ENCODE results near the gene ABR.
"Not testable (repeated sequence)": the region's sequence is repeated elsewhere in the genome, so short reads cannot be mapped to it uniquely, and the experiment has no call there.

Gene ABR

DNA sequence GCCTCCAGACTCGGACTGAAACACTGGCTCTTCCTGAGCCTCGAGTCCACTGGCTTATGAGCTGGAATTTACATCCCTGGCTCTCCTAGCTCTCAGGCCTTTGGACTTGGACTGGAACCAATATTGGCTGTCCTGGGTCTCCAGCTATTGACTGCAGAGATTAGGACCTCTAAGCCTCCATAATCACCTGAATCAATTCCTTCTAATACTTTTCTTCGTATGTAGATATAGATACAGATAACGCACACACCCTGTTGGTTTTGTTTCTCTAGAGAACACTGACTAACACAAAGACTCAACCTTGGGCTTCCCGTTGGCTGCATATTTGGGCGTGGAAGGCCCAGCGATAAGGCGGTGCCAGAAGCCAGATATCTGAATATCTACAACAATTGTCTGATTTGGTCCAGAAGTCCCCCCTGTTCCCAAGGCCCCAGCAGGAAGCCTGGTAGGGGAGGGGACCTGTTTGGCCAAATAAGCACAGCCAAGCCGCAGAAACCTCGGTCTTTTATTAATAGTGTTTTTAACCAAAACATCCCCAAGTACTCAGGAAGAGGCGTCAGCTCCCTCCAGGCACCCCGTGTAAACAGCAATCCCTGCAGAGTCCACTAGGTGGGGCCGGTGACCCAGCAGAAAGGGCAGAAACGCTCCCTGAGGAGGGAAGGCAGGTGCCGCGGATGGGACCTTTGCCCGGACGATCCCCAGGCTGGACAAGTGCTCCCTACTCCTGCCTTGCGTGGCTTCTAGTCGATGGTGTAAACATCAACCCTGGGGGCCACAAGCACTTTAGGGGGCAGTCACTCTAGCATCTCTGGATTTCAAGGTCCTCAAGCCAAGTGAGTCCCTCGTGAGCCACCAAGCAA, 57.0 kb downstream of the ABR start:
- peak; percentile 46 to 76 for DNase-seq (ENCODE audit: extremely low read depth in 1 of 2, low read depth in 1 of 2)

DNA sequence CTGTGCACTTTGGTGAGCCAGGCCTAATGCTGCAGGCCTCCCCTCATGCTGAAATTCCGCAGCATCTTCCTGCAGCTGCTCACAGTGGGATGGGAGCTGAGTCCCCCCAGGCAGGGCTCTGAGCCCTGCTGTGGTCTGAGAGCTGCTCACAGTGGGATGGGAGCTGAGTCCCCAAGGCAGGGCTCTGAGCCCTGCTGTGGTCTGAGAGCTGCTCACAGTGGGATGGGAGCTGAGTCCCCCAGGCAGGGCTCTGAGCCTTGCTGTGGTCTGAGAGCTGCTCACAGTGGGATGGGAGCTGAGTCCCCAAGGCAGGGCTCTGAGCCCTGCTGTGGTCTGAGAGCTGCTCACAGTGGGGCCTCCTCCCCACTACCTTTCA, 58.4 kb downstream of the ABR start:
- not testable (repeated sequence) for DNase-seq (ENCODE audit: extremely low read depth in 1 of 2, low read depth in 1 of 2)

DNA sequence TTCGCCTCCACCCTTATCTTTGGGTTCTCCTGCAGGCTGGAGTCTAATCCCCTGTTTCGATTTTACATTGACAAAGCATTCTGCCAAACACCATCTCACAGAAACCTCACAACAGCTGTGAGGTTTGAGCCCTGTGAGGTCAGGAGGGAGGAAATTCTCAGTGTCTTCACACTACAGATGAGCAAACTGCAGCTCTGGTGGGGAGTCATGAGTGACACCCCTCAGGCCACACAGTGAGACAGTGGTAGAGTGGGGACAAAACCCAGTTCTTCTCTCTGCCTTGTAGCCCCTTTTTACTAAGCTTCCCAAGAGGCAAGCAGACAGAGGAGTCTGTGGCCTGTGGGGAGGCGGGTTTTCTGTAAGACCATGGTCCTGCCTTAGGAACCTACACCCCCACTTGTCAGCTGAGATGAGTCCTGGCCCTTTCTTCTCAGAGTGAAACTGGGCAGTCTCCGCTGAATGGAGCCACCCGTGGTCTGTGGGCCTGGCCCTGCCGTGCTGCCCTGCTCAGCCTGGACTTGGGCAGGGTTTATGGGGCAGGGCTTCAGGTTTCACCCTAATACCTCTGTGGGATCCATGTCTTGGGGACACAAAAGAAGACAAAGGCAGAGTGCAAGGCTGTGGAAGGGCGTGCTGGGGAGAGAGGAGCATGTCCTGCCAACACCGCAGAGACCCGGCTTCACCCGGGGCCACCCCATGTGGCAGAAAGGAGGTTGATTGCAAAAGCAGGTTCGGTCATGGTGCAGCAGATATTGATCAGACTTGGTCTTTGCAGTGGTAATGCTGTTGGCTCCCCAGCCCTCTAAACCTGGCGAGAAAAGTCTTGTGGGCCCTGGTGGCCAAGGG, 59.0 kb downstream of the ABR start:
- no peak for DNase-seq (ENCODE audit: extremely low read depth in 1 of 2, low read depth in 1 of 2)

DNA sequence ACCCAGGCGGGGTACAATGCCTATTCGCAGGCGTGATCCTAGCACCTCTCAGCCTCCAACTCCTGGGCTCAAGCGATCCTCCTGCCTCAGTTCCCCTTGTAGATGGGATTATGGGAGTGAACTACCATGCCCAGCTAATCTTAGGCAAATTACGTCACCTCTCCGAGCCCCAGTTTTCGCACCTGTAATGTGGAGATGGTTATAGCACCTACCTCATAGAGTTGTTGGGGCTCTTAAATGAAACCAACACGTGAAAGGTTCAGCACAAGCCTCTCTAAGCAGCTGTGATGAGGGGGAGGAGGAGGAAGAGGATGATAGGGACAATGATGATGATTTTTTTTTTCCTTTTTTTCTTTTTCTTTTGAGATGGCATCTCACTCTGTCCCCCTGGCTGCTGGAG, 59.9 kb downstream of the ABR start:
- no peak for DNase-seq (ENCODE audit: extremely low read depth in 1 of 2, low read depth in 1 of 2)

DNA sequence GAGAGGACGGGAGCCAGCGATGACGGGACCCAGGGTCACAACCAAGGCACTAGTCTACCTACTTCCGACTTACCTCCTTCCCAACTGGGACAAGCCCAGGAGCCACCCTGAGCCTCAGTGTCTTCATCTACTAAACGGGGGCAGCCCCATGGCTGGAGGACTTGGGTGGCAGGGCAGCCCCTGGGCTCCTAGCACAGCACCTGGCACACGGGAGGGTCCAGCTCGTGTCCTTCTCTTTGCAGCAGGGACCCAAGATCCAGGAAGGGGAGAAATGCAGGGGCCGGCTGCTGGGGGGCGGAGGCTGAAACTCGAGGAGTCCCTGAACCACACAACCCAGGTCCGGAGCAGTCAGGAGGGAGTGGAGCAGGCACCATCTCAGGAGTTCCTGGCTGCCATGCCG, 63.2 kb downstream of the ABR start:
- no peak for DNase-seq (ENCODE audit: extremely low read depth in 1 of 2, low read depth in 1 of 2)

DNA sequence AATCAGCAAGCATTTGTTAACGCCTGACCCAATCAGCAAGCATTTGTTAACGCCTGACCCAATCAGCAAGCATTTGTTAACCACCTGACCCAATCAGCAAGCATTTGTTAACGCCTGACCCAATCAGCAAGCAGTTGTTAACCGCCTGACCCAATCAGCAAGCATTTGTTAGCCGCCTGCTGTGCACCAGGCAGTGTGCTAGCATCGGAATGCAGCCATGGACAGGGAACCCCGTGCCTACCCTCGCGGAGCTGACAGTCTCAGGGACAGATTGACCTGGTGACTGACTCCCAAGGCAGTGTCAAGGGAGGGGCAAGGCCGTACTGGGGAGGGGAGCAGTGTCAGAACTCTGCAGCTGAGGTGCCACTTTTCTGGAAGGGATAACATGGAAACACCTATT, 66.9 kb downstream of the ABR start:
- DNase-seq (ENCODE audit: extremely low read depth in 1 of 2, low read depth in 1 of 2), result no peak

DNA sequence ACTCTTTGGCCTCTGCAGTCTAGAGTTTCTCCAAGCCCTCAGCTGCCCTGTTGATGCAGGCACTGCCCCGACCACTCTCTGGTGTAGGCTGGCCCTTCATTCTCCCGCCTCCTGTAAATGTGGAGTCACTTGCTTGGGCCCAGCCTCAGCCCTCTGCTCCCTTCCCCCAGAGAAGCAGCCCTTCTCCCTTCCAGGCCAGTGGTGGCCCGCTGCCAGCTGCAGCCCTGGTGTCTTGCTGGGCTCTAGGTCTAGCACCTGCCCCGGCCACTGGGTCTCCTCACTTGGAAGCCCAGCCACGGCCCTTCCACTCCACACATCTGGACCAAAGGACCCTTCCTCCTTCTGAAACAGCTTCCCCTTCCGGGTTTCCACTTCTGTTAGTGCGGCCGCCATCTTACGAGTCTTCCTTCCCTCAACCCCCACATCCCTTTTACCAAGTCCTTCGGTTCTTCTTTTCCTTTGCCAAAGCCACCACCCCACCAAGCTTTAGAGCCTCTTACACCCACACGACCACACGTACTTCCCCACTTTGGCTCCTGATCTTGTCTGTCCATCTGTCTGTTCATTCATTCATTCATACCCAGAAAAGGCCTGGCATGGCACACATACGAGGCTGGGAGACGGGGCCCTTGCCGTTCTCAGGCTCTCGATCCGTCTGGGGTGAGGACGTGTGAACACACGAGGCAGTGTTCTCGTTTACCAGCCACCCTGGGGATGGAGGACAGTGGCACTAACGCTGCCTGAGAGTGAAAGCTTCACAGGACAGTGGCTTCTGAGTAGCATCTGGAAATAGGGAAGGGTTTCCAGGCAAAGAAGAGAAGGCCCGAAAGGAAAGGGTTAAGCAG, 68.0 kb downstream of the ABR start:
- no peak for DNase-seq (ENCODE audit: extremely low read depth in 1 of 2, low read depth in 1 of 2)

DNA sequence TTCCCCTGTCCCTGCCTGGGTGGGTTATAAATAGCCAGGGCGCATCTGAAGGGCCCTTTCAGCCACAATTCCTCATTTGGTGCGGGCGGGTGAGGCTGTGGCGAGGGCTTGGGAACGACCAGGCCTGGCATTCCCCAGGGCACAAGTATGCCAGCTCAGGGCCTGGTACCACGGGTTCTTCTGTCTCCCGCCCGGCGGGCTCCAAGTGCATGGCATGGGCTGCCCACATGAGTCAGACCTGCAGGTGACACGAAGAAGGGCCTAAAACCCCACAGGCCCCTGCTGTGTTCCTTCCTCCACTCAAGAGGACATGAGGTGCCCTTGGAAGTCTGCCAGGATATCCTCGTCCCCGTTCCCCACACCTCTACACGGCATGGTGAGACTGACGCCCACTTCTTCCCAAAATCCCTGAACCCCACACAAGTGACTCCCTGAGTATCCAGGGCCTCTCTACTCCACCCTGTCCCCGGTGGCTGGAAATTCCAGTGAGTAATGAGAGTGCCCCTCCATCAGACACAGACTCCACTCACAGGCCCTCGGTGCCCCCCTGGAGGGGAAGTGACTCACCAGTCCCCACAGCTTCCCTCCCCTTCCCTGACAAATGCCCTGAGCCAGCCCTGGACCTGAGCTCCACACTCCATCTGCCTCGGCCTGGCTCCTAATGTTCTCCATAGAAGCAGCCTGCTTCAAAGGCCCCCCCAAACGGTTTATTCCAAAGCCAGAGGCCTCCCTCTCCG, 68.8 kb downstream of the ABR start:
- no peak for DNase-seq (ENCODE audit: extremely low read depth in 1 of 2, low read depth in 1 of 2)

DNA sequence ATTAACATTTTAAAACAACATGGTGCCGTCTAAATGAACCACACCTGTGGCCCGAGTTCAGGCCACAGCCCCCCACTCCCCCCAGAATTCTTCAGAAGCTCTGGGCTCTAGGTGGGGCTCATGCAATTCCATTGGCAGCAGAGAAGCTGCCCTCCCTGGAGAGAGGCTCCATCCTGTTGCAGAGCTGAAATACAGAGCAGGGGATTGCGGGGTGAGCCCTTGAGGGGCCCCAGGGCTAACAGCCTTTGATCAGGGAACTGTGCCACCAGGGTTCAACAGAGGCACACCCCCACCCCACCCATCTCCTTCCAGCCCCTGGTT, 69.3 kb downstream of the ABR start:
- no peak for DNase-seq (ENCODE audit: extremely low read depth in 1 of 2, low read depth in 1 of 2)

DNA sequence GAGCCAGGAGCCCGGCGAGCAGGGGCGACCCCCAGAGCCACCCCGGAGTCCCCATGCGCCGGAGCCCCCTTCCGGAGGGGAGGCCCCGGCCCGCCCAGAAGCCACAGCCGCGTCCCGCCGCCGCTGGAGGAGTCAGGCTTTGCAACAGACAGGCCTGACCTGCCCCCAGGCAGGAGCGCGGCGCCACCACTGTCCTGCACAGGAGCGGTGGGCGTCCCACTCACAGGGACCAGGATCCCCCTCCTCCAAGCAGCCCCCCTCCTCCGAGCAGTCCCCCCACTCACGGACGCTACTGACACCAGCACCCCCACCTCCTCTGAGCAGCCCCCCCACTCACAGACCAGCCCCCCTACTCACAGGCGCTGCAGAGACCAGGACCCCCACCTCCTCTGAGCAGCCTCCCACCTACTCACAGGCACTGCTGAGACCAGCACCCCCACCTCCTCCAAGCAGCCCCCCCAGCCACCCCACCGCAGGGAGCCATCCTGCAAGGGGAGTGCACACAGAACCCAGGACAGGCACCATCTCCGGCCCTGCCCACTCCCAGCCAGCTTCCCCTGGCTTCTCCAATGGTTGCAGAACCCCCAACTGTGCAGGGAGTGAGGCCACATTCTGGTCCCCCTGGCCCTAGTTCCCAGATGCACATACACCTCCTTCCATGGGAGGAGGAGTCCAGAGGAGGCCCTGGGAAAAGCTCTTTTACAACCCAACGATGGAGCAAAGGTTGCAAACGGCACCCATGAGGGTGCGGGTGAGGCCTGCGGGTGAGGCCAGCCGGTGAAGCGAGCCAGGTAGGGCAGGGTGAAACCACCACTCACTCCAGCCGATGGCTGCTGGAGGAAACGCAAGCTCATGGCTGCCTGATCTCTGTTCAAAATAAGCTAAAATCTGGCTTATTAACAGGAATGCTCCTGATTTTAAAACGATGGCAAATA, 69.9 kb downstream of the ABR start:
- DNase-seq (ENCODE audit: extremely low read depth in 1 of 2, low read depth in 1 of 2), result peak in 1 of 2 donors; percentile 19

DNA sequence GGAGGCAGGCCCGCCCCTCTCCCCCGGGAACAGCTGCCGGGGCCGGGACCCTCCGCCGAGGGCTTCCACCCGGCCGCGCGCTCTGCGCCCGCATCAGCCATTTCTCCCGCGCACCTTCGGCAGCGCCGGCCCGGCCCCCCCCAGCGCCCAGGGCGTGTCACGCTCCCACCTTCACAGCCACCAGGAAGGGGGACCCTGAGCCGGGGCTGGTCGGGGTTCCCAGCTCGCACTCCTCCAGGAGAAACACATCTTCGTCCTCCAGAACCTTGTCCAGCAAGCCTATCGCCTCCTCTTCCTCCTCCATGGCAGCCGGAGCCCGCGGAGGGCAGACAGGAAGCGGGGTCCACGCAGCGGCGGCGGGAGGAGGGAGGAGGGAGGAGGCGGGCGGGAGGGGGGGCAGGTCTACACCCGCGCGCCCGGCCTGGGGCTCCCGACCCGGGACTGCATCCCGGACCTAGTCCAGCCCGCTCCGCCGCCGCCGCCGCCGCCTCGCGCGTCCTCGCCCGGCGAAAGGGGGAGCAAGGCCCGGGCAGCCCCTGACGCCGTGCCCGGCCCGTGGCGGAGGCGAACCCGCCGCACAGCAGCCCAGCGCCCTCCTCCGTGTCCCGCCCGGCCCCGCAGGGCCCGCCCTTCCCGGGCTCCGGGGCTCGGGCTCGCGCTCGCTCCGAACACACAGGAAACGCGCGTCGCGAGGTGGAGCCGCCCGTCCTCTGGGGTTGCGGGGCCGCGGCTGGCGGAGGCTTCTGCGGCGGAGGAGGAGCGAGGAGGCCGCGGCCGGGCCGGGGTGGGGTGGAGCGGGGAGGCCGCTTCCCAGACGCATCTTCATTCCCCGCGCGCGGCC, 70.8 kb downstream of the ABR start:
- peak; percentile 32 to 50 for DNase-seq (ENCODE audit: extremely low read depth in 1 of 2, low read depth in 1 of 2)

DNA sequence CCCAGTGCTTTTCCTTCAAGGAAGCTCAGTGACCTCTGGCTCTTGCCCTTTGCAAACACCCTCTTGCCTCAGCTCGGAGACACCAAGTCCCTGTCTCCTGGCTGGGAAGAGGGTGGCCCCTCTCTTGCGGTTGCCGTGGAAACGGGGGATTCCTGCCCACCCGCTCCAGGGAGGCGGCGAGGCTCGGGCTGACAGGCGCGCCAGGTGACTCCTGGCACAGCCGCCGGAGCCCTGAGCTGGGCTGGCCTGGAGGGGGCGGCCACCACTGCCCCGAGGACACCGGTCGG, 71.4 kb downstream of the ABR start:
- DNase-seq (ENCODE audit: extremely low read depth in 1 of 2, low read depth in 1 of 2), result no peak

DNA sequence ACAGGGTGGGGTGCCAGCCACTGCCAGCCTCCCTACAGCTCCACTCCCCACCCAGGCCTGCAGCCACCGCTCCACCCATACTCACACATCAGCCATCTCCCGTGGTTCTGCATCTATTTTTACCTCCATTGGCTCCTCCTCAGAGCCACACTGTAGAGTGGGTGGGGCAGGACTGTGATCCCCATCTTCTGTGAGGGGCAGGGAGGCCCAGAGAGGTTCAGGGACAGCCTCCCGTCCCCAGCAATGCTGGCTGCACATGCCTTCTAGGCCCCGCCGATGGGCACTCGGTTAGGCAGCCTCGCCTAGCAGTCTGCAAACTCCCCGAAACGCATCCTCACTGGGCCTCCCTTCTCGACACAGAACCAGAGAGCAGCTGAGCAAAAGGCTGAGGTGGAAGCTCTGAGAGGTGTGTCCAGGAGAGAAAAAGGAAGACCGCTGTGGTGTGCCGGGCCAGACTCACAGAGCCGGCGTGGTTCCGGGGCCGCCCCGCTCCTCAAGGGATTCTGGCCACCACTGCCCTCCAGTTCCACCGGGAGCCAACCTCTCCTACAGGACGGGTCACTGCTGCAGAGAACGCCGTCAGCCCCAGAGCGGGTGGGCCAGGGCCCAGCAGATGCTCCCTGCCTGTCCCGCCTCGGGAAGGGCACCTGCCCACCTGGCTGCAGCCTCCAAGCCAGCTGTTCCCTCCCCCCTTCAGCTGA, 71.9 kb downstream of the ABR start:
- no peak for DNase-seq (ENCODE audit: extremely low read depth in 1 of 2, low read depth in 1 of 2)

DNA sequence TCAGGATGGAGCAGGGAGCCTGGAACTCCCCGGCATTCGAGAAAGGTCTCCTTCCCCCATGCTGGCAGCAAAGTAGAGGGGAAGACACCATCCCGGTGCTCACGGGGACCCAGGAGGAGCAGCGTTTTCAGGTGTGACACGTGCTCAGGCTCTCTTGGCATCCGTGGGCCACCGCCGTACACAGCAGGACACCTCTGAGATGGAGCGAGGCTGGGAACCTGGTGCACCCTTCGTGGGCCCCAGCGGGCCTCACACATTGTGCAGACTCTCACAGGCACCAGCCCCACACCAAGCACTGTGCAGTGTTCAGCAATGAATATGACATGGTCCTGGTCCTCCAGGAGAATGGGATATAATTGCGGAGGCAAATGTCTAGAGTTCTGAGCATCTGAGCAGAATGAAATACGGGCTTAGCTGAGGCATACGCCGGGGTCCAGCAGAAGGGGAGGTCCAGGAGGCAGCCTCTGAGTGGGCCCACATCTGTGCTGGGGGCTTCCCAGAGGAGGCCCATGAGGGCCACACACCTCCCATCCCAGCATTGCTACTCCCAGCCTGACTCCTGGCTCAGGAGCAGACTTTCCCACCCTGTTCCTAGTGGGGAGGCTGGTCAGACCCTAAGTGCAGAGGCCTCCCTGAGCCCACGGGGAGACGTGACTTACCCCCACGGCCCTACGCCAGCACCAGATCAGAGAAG, 72.6 kb downstream of the ABR start:
- DNase-seq (ENCODE audit: extremely low read depth in 1 of 2, low read depth in 1 of 2), result no peak

DNA sequence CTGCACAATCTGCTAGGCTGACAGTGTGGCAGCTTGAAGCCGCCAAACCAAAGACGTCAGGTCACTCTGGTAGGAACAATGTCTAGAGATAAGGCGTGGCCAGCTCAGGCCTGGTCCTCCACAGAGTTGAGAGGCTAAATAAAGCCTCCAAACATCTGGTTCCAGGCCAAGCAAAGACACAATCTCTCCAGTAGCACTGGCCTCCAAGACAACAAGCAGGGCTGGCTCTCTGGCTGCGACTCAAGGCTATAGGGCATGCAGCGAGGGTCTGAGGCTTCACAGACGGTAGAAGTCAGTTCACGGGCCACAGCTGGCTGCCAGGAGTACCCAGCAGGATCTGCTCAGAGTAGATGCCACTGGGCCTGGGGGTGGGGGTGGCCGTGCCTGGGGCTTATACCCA, 75.6 kb downstream of the ABR start:
- no peak for DNase-seq (ENCODE audit: extremely low read depth in 1 of 2, low read depth in 1 of 2)

DNA sequence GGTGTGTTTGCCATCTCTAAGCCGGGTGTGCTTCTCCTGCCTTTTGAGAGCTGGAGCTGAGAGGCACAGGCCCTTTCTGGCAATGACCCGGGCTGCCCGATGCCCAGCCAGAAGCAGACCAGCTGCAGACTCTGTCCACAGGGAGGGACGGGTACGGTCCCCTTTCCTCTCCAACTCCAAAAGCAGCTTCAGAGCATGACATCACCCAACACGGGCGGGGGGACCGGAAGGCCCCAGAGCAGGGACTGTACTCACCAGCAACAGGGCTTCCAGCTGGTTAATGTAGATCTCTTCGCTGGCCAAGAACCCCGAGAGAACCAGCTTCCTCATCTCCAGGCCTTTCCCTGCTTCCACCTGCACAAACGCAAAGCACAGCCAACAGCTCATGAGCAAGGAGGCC, 79.4 kb downstream of the ABR start:
- no peak for DNase-seq (ENCODE audit: extremely low read depth in 1 of 2, low read depth in 1 of 2)

DNA sequence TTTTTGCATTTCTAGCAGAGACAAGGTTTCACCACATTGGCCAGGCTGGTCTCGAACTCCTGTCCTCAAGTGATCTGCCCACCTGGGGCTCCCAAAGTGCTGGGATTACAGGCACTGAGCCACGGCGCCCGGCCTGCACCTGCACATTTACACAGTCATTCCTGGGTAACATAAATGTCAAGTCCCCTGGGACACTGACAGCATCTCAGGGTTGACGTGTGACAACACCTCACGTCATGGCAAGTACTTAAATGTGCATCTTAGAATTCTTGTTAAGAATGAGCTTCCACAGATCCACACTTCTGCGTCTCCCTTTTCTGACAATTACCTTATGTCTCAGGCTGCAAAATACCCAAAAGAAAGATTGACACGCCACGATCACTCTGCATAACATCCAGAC, 80.5 kb downstream of the ABR start:
- no peak for DNase-seq (ENCODE audit: extremely low read depth in 1 of 2, low read depth in 1 of 2)
